Right atrium auricular region (tissue), 2 donors: ENCODE measurements around the gene C17orf114. TPM values are rescaled to one million over a fixed set of nuclear protein-coding genes. Genes with fewer than 3 reads are reported as not detected.

Source experiments
- DNase-seq: peaks from one replicate; pipeline ENCODE4 v3.0.0-alpha.2; 2019; ENCODE audit warnings: low spot score
- H3K27ac ChIP-seq, 2 donors: fragments of 200-600 bp; sonication (generic); 1 replicate in 1 of 2; 2 replicates in 1 of 2; pipeline ENCODE4 v1.5.1; 2016 to 2019
- H3K27me3 ChIP-seq, 2 donors: fragments of 200-600 bp; sonication (generic); one replicate each; pipeline versions ENCODE4 v1.5.1 to v1.6.0; 2017 to 2019
- H3K36me3 ChIP-seq: fragments of 200-600 bp; sonication (generic); one replicate; pipeline ENCODE4 v1.5.1; 2016
- H3K4me1 ChIP-seq, 2 donors: fragments of 200-600 bp; sonication (generic); one replicate each; pipeline versions ENCODE4 v1.5.1 to v1.6.0; 2017 to 2019
- H3K4me3 ChIP-seq, 2 donors: fragments of 200-600 bp; sonication (generic); 1 replicate in 1 of 2; 2 replicates in 1 of 2; pipeline ENCODE4 v1.5.1; 2017 to 2019; ENCODE audit warnings: mild to moderate bottlenecking in 1 of 2, moderate library complexity in 1 of 2
- H3K9me3 ChIP-seq, 2 donors: fragments of 200-600 bp; sonication (generic); one replicate each; pipeline ENCODE4 v1.5.1; 2019
- total RNA-seq, 2 donors: library from RNA; depleted of rRNA; stranded (reverse); fragments of >200 nt; gene quantifications; one replicate each; pipeline ENCODE4 v1.1.0, GENCODE V29; 2016
- TF ChIP-seq, protein P1 (sequence below), 2 donors: fragments of 200-600 bp; sonication (generic); IDR thresholded peaks; one replicate each; pipeline ENCODE4 v1.5.1; 2019; ENCODE audit warnings: antibody characterized with exemption in 2 of 2

Gene C17orf114

DNA sequence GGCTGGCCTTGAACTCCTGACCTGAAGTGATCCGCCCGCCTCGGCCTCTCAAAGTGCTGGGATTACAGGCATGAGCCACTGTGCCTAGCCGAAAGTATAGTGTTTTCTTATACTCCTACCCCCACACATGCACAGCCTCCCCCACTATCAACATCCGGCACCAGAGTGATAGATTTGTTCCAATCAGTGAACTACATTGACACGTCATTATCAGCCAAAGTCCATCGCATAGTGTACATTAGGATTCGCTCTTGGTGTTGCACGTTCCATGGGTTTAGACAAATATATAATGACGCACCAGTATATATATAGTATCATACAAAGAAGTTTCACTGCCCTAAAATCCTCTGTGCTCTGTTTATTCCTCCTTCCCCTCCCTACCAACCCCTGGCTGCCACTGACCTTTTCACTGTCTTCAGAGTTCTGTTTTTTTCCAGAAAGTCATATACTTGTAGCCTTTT lies 42.3 kb downstream of the C17orf114 start:
- Histone ChIP-seq H3K9me3 (no peaks in the 10 kb centered on the region), H3K4me3 (no peak overlapping the region), H3K4me1 (no peaks in the 10 kb centered on the region), H3K27ac (no peak overlapping the region), H3K27me3 (no peaks in the 10 kb centered on the region), H3K36me3 (no peaks in the 10 kb centered on the region)
- TF ChIP-seq, protein P1, sequence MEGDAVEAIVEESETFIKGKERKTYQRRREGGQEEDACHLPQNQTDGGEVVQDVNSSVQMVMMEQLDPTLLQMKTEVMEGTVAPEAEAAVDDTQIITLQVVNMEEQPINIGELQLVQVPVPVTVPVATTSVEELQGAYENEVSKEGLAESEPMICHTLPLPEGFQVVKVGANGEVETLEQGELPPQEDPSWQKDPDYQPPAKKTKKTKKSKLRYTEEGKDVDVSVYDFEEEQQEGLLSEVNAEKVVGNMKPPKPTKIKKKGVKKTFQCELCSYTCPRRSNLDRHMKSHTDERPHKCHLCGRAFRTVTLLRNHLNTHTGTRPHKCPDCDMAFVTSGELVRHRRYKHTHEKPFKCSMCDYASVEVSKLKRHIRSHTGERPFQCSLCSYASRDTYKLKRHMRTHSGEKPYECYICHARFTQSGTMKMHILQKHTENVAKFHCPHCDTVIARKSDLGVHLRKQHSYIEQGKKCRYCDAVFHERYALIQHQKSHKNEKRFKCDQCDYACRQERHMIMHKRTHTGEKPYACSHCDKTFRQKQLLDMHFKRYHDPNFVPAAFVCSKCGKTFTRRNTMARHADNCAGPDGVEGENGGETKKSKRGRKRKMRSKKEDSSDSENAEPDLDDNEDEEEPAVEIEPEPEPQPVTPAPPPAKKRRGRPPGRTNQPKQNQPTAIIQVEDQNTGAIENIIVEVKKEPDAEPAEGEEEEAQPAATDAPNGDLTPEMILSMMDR (IDR thresholded peaks at IDR 0.05), result no peak
- DNase-seq, result no peak

DNA sequence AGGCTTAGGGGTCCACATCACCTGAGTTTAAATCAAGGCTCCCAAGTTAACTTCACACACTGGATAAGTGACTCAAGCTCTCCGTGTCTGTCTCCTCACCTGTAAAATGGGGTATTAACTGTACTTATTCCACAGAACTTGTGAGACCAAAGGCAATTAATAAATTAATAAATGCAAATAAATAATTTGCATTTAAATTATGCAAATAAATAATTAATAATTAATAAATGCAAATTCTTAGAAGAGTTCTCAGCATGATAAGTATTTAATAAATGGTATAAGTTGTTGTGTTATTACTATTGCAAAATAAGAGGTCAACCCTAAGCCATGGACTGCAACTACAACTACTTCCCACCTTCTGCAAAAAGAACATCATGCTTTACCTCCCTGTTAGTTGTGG lies 48.7 kb downstream of the C17orf114 start:
- no peaks in the 10 kb centered on the region for H3K27me3 ChIP-seq
- TF ChIP-seq, protein P1 (IDR thresholded peaks at IDR 0.05), result no peak
- no peak overlapping the region for H3K4me3 ChIP-seq
- no peaks in the 10 kb centered on the region for H3K9me3 ChIP-seq
- no peak for DNase-seq
- no peak overlapping the region for H3K27ac ChIP-seq
- H3K4me1 ChIP-seq, result peaks cover 0 to under 1% of the 10 kb centered on the region in 2 donors
- H3K36me3 ChIP-seq, result no peaks in the 10 kb centered on the region

DNA sequence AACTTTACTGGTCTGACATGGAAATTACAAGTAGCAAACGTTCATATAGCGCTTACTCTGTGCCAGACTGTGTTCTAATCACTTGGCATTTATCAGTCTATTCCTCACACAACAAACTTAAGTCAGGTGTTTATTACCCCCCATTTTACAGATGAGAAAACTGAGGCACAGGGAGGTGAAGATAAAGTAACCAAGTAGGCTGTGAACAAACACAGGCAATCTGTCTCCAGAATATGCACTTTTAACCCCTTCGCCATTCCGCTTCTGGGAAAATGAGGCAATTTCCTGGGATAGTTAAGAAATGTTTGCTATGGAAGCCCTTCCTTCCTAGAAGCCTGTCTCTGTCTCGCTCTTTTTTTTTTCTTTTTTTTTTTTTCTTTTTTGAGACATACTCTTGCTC lies 50.2 kb downstream of the C17orf114 start:
- Histone ChIP-seq H3K27ac (no peak overlapping the region), H3K4me1 (peaks cover 0 to 10% of the 10 kb centered on the region in 2 donors), H3K9me3 (no peaks in the 10 kb centered on the region), H3K27me3 (no peaks in the 10 kb centered on the region), H3K36me3 (no peaks in the 10 kb centered on the region), H3K4me3 (no peak overlapping the region)
- TF ChIP-seq, protein P1 (IDR thresholded peaks at IDR 0.05), result no peak
- no peak for DNase-seq

Other genes starting within 250 kb of the C17orf114 start
- gene MYBBP1A, start 246.9 kb downstream of the C17orf114 start, total RNA-seq, result 10 to 100 TPM; 19.6 to 25.8 TPM
- gene GGT6, start 241.8 kb downstream of the C17orf114 start, total RNA-seq, result not detected
- 10 to 100 TPM; 21.1 to 41.6 TPM for gene SMTNL2, start 217.8 kb downstream of the C17orf114 start, total RNA-seq
- gene ALOX15, start 160.7 kb downstream of the C17orf114 start, total RNA-seq, result 10 to 100 TPM; 16.9 to 65.0 TPM
- gene PELP1, start 98.2 kb downstream of the C17orf114 start, total RNA-seq, result 10 to 100 TPM; 14.6 to 22.3 TPM
- 10 to 100 TPM in 1 of 2 donors, 1 to 10 TPM in 1; 9.0 to 22.9 TPM for gene ARRB2, start 91.7 kb downstream of the C17orf114 start, total RNA-seq
- gene MED11, start 70.9 kb downstream of the C17orf114 start, total RNA-seq, result 10 to 100 TPM; 25.1 to 31.2 TPM
- gene ZMYND15, start 62.5 kb downstream of the C17orf114 start, total RNA-seq, result under 1 TPM in 1 of 2 donors, not detected in 1; 0.31 TPM
- gene CXCL16, start 62.4 kb downstream of the C17orf114 start, total RNA-seq, result 10 to 100 TPM in 1 of 2 donors, 1 to 10 TPM in 1; 5.2 to 12.4 TPM
- gene TM4SF5, start 30.4 kb downstream of the C17orf114 start, total RNA-seq, result not detected
- 1 to 10 TPM in 1 of 2 donors, not detected in 1; 3.9 TPM for gene VMO1, start 16.0 kb downstream of the C17orf114 start, total RNA-seq
- not detected for gene GLTPD2, start 13.4 kb downstream of the C17orf114 start, total RNA-seq
- 100 to 1,000 TPM; 153 to 201 TPM for gene PSMB6, start 6.2 kb downstream of the C17orf114 start, total RNA-seq
- gene PLD2, start 4.8 kb upstream of the C17orf114 start, total RNA-seq, result 1 to 10 TPM; 5.5 to 6.7 TPM
- 10 to 100 TPM; 20.9 to 22.2 TPM for gene MINK1, start 31.0 kb upstream of the C17orf114 start, total RNA-seq
- gene C17orf107, start 97.2 kb upstream of the C17orf114 start, total RNA-seq, result 1 to 10 TPM; 1.7 to 4.2 TPM
- gene CHRNE, start 100.8 kb upstream of the C17orf114 start, total RNA-seq, result 100 to 1,000 TPM in 1 of 2 donors, 10 to 100 TPM in 1; 49.3 to 167 TPM
- not detected for gene GP1BA, start 129.9 kb upstream of the C17orf114 start, total RNA-seq
- gene SLC25A11, start 137.7 kb upstream of the C17orf114 start, total RNA-seq, result 100 to 1,000 TPM in 1 of 2 donors, 10 to 100 TPM in 1; 99.5 to 188 TPM
- gene RNF167, start 137.9 kb upstream of the C17orf114 start, total RNA-seq, result 10 to 100 TPM; 66.9 to 68.6 TPM
- 100 to 1,000 TPM; 218 to 425 TPM for gene PFN1, start 146.2 kb upstream of the C17orf114 start, total RNA-seq
- gene ENO3, start 148.8 kb upstream of the C17orf114 start, total RNA-seq, result 100 to 1,000 TPM; 235 to 563 TPM
- gene SPAG7, start 165.5 kb upstream of the C17orf114 start, total RNA-seq, result 100 to 1,000 TPM in 1 of 2 donors, 10 to 100 TPM in 1; 83.9 to 122 TPM
- 10 to 100 TPM; 20.3 to 24.7 TPM for gene CAMTA2, start 185.3 kb upstream of the C17orf114 start, total RNA-seq
- gene INCA1, start 195.2 kb upstream of the C17orf114 start, total RNA-seq, result 1 to 10 TPM; 1.7 to 2.9 TPM
- 100 to 1,000 TPM; 179 to 232 TPM for gene KIF1C, start 195.6 kb upstream of the C17orf114 start, total RNA-seq
- gene SLC52A1, start 233.1 kb upstream of the C17orf114 start, total RNA-seq, result not detected